ENCODE measurements around the gene ATP6V0A1.

DNA sequence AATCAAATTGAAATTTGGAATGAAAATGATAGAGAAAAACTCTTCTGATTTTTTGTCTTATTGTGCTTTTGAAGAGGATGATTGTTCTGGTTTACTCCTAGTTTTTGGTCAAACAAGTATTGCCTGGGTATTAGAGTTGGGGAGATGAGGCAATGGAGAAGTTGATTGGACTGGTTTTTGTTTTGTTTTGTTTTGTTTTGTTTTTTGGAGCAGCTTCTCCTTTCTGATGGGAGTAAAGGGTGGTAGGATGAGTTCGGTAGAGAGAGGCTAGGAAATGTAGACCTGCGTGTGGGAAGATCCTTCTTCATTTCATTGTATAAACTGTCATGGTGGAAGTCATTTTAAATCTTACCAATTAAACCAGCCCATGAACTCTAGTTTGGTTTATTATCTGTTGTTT lies 17.7 kb downstream of the ATP6V0A1 start:
- TF ChIP-seq, protein P1, sequence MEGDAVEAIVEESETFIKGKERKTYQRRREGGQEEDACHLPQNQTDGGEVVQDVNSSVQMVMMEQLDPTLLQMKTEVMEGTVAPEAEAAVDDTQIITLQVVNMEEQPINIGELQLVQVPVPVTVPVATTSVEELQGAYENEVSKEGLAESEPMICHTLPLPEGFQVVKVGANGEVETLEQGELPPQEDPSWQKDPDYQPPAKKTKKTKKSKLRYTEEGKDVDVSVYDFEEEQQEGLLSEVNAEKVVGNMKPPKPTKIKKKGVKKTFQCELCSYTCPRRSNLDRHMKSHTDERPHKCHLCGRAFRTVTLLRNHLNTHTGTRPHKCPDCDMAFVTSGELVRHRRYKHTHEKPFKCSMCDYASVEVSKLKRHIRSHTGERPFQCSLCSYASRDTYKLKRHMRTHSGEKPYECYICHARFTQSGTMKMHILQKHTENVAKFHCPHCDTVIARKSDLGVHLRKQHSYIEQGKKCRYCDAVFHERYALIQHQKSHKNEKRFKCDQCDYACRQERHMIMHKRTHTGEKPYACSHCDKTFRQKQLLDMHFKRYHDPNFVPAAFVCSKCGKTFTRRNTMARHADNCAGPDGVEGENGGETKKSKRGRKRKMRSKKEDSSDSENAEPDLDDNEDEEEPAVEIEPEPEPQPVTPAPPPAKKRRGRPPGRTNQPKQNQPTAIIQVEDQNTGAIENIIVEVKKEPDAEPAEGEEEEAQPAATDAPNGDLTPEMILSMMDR (IDR thresholded peaks at IDR 0.05), result no peak
- TF ChIP-seq POLR2A (IDR thresholded peaks at IDR 0.05), result no peak

Measured in testis (tissue), 2 donors.